T-helper 2 cell treated with Interferon-gamma antibody and Interleukin-4, amounts not matched to agents 100 ng/mL and 5 ng/mL, for 36 hours (primary cell): ENCODE data around the gene USP27X. TPM values are rescaled to one million over a fixed set of nuclear protein-coding genes. Genes with fewer than 3 reads are reported as not detected.

Experiments used
- intact Hi-C: fragments of 100-400 bp; cut with micrococcal nuclease; formaldehyde crosslinking; loops from one replicate; pipeline ENCODE4 v1.15.1; 2023
- total RNA-seq: library from RNA; stranded (reverse); gene quantifications from 2 replicates; pipeline ENCODE4 v1.2.3, GENCODE V29; 2022

The USP27X gene
- total RNA-seq = 1.3 TPM in 2 replicates

DNA sequence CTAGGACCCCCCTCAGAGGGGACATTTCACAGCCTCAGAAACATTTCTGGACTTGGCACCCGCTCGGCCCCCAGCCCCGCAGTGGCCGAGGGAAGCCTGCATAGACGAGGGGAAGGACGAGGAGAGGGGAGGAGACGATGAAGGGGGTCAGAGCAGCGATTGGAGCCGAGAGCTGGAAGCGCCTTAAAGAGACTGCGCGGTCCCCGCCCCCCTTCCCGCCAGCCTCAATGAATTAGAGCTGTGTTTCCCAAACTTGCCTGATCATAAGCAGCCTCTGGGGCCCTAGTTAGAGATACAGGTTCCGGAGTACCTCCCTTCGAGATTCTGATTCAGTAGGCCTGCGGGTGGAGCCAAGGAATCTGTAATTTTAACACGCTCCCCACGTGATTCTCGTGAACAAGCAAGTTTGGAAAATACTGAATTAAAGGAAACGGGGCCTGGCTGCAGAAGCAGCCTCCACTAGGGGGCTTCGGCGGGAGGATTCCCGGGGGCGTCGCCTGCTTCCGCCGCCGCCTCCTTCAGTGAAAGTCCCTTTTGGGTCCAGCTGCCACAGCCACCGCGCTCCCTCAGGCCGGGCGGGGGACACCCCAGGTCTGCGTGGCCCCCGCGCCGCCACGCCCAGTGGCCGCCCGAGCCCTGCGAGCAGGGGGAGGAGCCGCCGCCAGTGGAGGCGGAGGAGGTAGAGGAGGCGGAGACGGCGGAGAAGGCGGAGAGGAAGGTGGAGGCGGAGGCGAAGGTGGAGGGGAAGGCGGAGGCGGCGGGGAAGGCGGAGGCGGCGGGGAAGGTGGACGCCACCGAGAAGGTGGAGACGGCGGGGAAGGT is at the start of gene USP27X:
USP27X (plus strand) TSS at position 651 of the 822 bp plus-strand sequence. CDS start 824 bp downstream, outside the sequence.
- intact Hi-C loops = loop anchor here (1.0 to 5.0 kb wide), 2 partner anchors 43 to 687 kb away; partner anchors contain the start of gene CLCN5

- intact Hi-C loops = no loop called here
Measured at GRCh38 chrX:49838374-49838773, 40.9 kb upstream of the USP27X start.

DNA sequence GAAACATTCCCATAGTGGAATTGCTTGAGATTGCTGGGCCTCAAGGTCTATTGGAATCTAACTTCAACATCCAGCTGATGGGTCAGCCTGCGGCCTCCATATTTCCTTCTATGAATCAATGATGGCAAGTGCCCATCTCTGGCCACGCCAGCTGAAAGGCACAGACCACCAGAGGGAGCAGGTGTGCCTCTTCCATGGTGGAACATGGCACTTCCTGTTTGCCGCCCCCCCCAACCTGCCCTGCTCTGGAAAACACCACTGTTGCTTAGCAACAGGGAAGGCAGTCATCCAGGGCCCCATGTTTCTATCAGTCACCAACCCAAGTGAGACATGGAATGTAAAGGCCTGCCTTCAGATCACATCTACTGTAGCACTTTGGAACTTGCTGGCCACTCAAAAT is 38.6 kb upstream of the USP27X start:
- intact Hi-C loops = loop anchor here (1.0 kb wide), 1 partner anchor 36 kb away; no protein-coding TSS in a partner anchor

- intact Hi-C loops = no loop called here
Measured at GRCh38 chrX:49842621-49843020, 36.7 kb upstream of the USP27X start.

GRCh38 chrX:49844611-49845010 is 34.7 kb upstream of the USP27X start:
- intact Hi-C loops = no loop called here

DNA sequence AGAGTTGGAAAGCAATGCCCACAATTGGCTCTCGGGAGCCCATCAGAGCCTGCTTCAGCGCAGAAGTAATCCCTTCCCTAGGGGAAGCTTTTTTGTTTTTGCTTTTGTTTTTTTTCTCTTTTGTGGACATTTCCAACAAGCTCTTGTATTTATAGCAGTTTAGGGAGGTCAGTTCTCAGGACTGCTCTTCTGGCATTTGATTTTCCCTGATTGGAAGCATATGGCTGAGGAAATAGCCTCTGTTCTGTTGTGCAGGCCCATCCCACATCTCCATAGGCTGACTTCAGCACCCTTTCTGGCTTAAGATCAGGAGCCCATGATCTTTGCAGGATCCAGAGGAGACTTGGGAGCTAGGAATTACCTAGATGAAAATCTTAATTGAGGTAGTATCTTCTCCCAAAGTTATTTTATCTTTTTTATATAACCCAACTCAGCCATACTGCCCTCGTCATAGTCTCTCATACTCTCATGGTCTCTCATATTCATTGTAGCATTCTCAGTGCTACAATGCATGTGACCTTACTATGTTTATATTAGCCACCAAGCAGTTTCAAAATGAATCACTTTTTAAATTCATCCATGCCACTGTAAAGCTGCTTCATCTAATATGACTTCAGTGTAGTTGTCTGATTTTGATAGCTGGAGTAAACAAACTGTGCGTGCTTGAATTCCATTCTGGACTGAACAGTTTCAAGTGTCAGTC is 33.4 kb upstream of the USP27X start:
- intact Hi-C loops = no loop called here

DNA sequence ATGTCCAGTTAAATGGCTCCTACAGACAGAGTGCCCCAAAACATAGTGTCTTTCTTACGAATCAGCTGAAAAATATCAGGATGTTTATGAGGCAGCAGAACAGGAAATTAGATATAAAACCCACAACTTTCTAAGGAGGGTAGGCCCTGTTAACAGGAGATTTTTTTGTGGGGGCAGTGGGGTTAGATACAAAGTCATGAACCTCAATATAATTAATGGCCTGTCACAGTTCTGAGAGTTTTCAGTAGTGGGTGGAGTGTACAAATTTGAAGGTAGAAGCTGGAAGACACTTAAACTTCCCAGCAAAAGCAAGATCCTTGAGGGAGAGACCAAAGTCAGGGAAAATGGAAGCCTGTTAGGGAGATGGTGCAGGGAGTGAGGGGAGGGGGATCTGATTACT is 32.8 kb upstream of the USP27X start:
- intact Hi-C loops = no loop called here

- intact Hi-C loops = no loop called here
Measured at GRCh38 chrX:49848275-49848674, 31.0 kb upstream of the USP27X start.

GRCh38 chrX:49850028-49850427 is 29.3 kb upstream of the USP27X start:
- intact Hi-C loops = no loop called here

DNA sequence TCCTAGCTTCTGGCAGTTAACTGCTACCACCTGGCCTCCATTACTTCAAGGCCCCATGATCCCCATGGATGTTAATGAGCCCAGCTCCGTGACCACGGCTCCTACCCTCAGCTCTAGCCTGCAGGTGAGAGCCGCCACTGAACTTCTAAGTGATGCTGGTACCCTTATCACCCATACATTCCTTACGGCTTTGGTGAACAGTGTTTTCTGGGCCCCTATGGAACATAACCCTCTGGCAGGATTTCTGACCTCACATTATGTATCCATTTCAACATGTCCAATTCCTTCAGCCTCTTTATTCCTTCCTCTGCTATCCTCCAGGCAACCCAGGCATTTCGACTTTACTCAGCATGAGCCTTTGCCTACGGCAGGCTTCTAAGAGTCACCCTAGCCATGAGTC is 25.6 kb upstream of the USP27X start:
- intact Hi-C loops = no loop called here

DNA sequence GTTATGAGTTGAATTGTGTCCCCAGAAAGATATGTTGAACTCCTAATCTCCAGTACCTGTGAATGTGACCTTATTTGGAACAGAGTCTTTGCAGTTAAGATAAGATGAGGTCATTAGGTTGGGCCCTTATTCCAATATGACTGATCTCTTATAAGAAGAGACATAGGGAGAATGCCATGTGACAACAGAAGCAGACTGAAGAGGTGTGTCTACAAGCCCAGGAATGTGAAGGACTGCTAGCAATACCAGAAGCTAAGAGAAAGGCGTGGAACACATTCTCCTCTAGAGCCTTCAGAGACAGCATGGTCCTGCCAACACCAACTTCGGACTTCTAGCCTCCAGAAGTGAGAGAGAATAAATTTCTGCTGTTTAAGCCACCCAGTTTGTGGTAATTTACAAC is 22.5 kb upstream of the USP27X start:
- intact Hi-C loops = no loop called here

GRCh38 chrX:49858341-49858740 is 20.9 kb upstream of the USP27X start:
- intact Hi-C loops = no loop called here

- intact Hi-C loops = no loop called here
Measured at GRCh38 chrX:49859491-49859890, 19.8 kb upstream of the USP27X start.

DNA sequence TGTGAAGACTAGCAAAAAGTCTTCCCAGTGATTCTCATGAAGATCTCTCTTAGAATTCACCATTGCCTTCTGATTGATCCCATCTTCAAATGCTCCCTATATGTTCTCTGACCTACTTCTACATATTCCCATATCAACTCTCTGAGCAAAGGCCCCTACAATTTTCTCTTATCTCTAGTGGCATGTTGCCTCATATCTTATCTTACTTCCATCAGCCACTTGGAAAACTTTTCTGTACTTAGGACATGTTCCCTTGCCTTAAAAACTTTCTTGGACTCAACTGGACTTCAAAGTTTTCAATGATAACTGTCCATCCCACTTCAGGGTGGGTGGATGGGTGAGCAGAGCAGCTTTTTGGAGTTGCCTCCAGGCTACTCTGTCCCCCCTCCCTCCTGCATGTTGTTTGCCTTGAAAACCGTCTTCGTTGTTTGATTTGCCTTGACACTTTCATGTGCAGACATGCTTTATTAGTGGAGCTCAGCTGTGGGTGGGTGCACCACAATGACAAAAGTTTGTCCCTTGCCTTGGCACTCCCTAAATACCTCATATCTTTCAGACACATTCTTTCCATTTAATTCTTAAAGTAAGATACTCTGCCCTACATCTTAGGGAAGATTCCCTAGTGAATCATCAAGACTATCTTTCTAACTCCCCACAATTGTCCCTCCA is 18.3 kb upstream of the USP27X start:
- intact Hi-C loops = no loop called here

DNA sequence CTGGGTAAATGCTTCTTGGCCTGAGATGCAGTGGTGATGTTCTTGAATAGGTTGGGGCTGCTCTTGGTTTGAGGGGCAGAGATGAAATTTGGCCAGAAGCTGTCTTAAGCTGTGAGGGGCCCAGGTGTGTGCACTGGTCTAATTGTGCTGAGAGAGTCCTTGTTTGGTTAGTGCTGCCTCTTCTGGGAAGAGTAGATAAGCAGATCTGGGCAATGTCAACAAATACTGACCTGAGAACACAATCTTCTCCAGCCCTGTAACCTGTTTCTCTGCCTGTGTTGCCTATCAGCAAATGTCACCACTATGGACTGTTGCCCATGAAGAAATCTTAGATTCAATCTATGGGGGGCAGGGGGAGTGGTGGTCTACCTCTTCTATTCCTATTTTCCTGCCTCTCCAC is 17.2 kb upstream of the USP27X start:
- intact Hi-C loops = no loop called here

DNA sequence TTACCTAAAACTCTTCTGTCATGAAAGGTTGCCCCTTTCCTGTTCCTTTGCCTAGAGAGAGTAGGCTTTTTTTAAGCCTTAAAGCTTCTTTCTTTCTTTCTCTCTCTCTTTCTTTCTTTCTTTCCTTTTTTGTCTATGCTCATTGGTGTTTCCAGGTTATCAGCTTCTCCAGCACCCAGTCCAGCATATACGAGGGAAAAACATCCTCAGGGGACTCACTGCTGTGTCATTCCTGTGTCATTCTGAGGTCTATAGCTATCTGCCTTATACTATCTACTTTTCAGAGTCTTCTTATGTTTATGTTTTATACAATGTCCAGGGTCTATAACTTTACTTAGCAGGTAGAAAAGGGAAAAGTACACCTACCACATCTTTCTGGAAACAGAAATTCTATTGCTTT is 10.5 kb upstream of the USP27X start:
- intact Hi-C loops = no loop called here

DNA sequence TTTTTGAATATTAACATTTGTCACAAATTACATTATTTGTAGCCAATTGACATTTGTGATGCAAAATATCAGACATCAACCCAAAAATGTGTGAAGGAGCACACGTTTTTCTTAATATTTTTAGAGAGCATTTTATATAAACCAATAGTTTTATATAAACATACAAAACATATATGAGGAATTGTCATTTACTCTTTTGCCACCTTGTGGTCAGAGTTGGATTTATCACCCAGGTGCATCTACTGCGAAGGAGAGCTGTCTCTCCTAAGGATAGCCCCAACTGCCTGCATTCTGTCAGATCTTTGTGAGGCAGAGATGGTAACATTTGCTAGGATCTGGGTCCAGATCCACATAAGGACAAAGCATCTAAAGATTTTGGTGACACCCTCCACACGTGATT is 2.5 kb upstream of the USP27X start:
- intact Hi-C loops = loop anchor here (1.0 to 5.0 kb wide), 2 partner anchors 36 to 684 kb away; no protein-coding TSS in a partner anchor

- intact Hi-C loops = loop anchor here (5.0 kb wide), 1 partner anchor 685 kb away; no protein-coding TSS in a partner anchor
Measured at GRCh38 chrX:49877397-49878101, 1.7 kb upstream of the USP27X start.

DNA sequence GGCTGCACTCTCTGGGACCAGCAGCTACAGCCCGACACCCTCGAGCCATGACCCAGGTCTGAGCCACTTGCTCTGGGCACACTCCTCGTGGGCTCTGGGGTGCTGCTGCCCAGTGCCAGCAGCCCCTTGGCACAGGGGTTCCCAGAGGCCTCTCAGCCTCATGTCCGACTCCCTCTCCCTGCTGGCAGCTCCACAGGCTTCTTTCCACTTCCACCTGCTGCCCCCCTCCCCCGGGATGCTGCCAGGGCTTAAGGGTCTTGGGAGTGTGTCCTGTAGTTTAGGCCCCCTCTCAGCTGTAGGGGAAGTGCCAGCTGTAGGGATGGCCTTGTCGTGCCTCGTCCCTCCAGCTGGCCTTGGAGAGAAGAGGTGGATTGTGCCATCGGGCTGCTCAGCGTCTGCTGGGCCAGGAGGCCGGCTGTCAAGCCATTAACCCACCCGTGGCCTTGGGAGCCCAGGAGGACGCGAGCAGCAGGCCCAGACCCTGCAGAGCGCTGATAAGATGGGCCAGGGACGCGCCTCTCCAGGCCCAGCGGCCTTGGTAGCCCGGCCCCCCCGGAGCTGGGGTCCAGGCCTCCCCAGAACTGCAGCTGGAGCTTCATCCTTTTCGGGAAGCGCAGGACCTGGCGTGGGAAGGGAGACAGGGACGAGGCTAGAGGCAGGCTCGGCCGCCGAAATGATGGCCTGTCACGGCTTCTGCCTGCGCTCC is 1.0 kb upstream of the USP27X start:
- intact Hi-C loops = loop anchor here (5.0 kb wide), 1 partner anchor 686 kb away; no protein-coding TSS in a partner anchor

DNA sequence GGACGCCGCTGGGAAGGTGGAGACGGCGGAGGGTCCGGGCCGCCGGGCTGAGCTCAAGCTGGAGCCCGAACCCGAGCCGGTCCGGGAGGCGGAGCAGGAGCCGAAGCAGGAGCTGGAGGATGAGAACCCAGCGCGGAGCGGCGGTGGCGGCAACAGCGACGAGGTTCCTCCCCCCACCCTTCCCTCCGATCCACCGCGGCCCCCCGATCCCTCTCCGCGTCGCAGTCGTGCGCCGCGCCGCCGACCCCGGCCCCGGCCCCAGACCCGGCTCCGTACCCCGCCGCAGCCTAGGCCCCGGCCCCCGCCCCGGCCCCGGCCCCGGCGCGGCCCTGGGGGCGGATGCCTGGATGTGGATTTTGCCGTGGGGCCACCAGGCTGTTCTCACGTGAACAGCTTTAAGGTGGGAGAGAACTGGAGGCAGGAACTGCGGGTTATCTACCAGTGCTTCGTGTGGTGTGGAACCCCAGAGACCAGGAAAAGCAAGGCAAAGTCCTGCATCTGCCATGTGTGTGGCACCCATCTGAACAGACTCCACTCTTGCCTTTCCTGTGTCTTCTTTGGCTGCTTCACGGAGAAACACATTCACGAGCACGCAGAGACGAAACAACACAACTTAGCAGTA is 483 bp downstream of the USP27X start:
- intact Hi-C loops = loop anchor here (1.0 to 5.0 kb wide), 2 partner anchors 43 to 687 kb away; partner anchors contain the start of gene CLCN5
